NCI-H146 treated with DMSO at 0.1 percent for 48 hours (cell line): Measurements from ENCODE around the gene P4HA2.

Source experiments
- DNase-seq: peaks from one replicate; lab custom pipeline; 2025; ENCODE audit not compliant: unreplicated experiment; lab: John Stamatoyannopoulos, UW

Gene P4HA2

GRCh38 chr5:132204371-132205135, 23.1 kb downstream of the P4HA2 start:
- DNase-seq = no peak

- DNase-seq = no peak
These were observed 23.7 kb downstream of the P4HA2 start for GRCh38 chr5:132203916-132204315.

- no peak for DNase-seq
These were observed 24.2 kb downstream of the P4HA2 start for GRCh38 chr5:132203464-132203818.

GRCh38 chr5:132202711-132203463, 24.8 kb downstream of the P4HA2 start:
- no peak for DNase-seq

DNA sequence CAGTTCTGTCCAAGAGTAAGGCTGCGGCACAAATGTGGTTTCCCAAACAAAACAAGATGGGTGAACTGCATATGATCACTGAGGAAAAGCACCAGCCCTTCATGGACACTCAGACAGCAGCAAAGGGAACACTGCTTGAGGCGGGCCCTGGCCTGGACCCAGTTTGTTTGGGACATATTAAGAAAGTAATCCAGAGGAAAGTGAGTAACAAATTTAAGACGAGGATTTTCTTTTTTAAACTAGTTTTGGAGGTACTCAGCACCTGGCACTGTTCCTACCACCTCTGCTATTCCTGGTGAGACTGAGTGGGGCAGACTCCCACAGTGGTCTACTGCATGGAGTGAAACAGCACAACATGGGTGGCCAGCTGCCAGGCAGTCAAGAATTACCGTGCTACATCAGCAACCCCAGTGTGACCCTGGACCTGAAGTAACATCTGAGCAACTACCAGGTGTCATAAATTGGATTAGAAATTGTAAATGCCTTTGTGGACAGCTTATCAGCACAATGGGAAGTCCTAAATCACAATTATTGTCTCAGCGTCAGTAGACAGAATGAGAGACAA, 28.5 kb downstream of the P4HA2 start:
- DNase-seq = no peak

DNA sequence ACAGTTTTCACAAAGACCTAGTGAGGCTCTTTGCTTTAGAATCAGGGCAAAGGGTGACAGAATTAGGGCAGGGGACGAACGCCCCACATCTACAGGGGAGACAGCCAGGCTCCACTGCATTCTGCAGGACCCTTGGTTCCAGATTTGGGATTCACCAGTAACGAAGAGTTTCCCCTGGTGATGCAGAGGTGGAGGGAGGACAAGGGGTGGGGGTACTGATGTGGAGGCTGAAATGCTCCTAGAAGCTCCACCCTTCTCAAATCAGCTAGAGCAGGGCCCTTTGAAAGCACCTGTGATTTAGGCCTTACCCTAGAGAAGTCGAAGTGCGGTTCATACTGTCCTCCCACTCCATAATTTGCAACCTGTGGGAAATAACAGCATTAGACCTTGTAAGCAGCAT, 29.1 kb downstream of the P4HA2 start:
- no peak for DNase-seq

GRCh38 chr5:132195727-132196126, 31.9 kb downstream of the P4HA2 start:
- DNase-seq = no peak

GRCh38 chr5:132193165-132193694, 34.4 kb downstream of the P4HA2 start:
- DNase-seq = no peak

DNA sequence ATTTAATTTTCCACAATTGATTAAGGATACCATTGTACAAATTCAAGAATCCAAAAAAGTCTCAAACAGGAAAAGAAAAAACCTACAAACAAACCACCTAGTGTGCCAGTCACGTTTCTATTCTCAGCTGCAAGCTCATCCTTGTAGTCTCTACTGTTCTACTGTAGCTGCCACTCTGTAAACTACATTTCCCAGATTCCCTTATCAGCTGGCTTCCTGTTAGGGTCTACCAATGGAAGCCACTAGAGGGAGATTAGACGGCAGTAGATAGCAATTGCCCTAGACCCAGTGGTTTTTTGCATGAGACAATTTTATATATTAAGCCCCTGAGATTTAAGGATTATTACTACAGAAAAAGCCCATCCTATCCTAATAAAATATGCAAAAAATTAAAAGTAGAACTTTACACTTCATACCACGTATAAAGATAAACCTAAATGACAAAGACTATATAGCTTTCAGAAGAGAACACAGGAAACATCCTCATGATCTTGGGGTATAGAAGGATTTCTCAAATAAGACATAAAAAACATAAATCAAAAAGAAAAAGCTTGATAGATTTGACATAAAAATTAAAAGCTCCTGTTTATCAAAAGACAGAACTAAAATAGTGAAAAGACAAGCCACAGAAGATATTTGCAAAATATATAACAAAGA, 37.4 kb downstream of the P4HA2 start:
- peak; percentile 48 for DNase-seq

DNA sequence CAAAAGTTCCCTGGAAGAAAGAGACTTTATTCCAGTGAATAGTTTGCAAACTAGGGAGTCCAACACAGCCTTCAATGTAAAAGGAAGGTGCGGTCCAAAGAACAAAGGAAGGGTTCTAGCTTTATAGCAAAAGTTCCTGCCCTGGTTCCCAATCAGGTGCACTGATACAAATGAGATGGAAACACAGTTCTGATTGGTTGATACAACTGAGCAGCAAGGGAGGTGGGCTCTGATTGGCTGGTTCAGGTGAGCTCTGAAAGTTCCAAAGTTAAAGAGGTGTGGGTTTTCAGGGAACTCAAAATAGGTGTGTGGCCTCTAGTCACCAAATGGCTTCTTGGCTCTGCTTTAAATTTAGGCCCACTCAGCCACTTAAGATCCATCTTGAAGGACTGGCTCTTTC, 43.1 kb downstream of the P4HA2 start:
- no peak for DNase-seq

DNA sequence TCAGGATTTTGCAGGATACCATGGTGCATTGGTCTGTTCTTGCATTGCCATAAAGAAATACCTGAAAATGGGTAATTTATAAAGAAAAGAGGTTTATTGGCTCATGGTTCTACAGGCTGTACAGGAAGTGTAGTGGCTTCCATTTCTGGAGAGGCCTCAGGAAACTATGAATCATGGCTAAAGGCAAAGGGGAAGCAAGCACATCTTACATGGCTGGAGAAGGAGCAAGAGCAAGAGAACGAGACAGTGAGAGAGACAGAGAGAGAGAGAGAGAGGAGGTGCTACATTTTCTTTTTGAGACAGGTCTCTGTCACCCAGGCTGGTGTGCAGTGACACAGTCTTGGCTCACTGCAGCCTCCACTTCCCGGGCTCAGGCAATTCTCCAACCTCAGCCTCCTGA, 43.9 kb downstream of the P4HA2 start:
- DNase-seq = no peak

DNA sequence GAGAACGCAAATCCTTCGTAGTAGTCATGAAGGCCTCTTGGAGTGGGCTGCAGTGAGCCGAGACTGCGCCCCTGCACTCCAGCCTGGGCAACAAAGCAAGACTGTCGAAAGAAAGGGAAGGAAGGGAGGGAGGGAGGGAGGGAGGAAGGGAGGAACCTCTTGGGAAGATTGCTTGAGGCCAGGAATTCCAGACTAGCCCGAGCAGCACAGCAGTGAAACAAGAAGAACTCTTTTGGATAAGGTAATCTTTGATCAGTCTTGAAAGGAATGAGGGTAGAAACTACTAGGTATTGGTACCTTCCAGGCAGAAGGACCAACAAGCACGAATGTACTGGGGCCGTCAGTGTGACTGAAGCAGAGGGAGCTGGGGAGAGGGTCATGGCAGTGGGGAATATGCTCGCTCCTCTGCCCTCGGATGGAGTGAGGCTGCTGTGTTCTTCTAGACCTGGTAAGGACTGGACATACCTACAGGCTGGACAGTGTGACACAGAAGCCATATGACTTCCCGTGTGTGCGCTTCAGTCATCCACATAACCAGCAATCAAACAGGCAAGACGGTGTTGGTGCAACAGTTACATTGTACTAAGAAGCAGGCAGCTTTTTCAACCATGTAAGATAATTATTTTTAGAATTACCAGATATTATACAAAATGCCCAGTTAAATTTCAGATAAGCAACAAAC, 45.2 kb downstream of the P4HA2 start:
- no peak for DNase-seq

DNA sequence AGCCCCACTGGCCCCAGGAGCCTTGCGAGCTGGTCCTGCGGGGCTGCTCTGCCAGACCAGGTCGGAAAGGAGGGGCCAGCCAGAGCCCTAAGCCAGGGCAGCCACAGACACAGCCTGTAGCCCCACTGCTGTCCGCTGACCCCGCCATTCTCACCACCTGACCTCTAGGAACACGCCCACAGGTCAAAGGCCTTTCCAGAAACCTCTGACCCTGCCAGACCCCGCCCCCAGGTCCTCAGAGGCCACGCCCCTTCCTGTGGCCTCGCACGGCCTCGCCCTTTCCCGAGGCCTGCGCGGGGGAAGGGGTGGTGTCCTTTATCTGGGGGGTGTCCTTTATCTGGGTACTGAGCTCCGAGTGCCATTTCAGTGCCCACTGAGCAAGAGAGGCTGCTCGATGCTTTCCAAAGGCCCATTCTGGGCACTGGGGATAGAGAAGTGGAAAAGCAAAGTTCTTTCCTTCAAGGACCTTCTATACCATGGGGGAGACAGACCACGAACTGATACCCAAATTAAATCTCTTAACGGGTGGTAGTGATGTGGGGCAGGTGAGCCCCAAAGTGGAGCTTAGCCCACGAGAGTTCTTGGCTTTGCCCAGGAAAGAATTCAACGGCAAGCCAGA, 46.5 kb downstream of the P4HA2 start:
- DNase-seq = no peak

GRCh38 chr5:132180134-132180745, 47.4 kb downstream of the P4HA2 start:
- DNase-seq = no peak

DNA sequence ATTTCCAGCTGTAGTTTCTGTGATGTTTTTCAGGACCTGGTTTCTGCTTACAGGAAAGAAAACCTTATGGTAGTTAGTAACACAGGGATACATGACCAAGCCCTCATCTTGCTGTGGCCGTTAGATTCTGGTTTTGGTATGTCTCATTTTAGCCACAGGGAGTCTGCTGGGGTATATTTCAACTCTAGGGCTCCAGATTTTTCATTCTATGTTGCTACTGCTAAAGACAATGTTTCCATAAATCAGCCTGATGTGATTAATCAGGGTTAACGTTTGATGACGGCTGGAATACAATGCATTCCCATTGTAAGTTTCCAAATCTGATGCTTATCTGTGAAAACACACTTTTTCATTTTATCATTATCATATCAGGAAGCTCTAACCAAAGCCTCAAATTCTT, 48.2 kb downstream of the P4HA2 start:
- no peak for DNase-seq

GRCh38 chr5:132177691-132178149, 49.9 kb downstream of the P4HA2 start:
- no peak for DNase-seq

GRCh38 chr5:132176987-132177386, 50.7 kb downstream of the P4HA2 start:
- DNase-seq = no peak

- DNase-seq = no peak
These were observed 51.1 kb downstream of the P4HA2 start for GRCh38 chr5:132176521-132176945.

DNA sequence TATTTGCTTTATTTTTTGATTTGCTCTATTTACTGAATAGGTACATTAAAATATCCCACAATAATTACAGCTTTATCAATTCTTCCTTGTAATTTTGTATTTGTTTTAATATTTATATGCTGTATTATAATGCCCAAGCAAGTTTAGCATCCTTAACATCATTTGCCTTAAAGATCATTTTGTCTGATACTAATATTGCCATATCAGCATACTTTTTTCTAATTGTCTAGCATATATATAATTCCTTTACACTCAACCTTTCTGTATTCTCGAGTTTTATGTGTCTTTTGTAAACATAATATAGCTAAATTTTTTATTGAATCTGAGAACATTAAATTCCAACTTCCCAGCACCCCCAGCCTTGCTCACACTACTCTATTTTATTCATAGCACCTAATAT, 64.7 kb downstream of the P4HA2 start:
- DNase-seq = no peak
